Breast epithelium (tissue), 4 donors: ENCODE results near the gene CYP4A11. TPM values are rescaled to one million over a fixed set of nuclear protein-coding genes. Genes with fewer than 3 reads are reported as not detected.
"Not testable (repeated sequence)": the region's sequence is repeated elsewhere in the genome, so short reads cannot be mapped to it uniquely, and the experiment has no call there.

ENCODE experiments used
- DNase-seq, 2 donors: peaks; one replicate each; pipeline ENCODE4 v3.0.0-alpha.2; 2019; ENCODE audit warnings: low spot score in 2 of 2
- H3K27ac ChIP-seq, 2 donors: fragments of 200-600 bp; sonication (generic) in 1 of 2; one replicate each; pipeline ENCODE4 v1.5.1; 2016 to 2019; ENCODE audit warnings: mild to moderate bottlenecking in 1 of 2
- H3K27me3 ChIP-seq, 2 donors: fragments of 200-600 bp; sonication (generic) in 1 of 2; one replicate each; pipeline versions ENCODE4 v1.5.1 to v1.6.0; 2017 to 2019; ENCODE audit warnings: control low read depth in 1 of 2, mild to moderate bottlenecking in 1 of 2
- H3K36me3 ChIP-seq: fragments of 200-600 bp; one replicate; pipeline ENCODE4 v1.5.1; 2019
- H3K4me1 ChIP-seq, 2 donors: fragments of 200-600 bp; sonication (generic); one replicate each; pipeline ENCODE4 v1.5.1; 2016 to 2019; ENCODE audit warnings: control low read depth in 1 of 2
- H3K4me3 ChIP-seq, 3 donors: fragments of 200-600 bp; sonication (generic); 1 replicate in 2 of 3; 2 replicates in 1 of 3; pipeline ENCODE4 v1.5.1; 2016 to 2019; ENCODE audit warnings: mild to moderate bottlenecking in 3 of 3, moderate library complexity in 2 of 3
- H3K9me3 ChIP-seq, 2 donors: fragments of 200-600 bp; sonication (generic) in 1 of 2; one replicate each; pipeline ENCODE4 v1.5.1; 2016 to 2019; ENCODE audit warnings: control low read depth in 1 of 2
- CTCF ChIP-seq, 3 donors: fragments of 450-650 bp; IDR thresholded peaks; one replicate each; pipeline ENCODE4 v1.5.1; 2016 to 2017; ENCODE audit warnings: antibody characterized with exemption in 3 of 3, mild to moderate bottlenecking in 3 of 3, moderate library complexity in 3 of 3
- POLR2A ChIP-seq: fragments of 450-650 bp; IDR thresholded peaks from one replicate; pipeline ENCODE4 v1.6.1; 2016; ENCODE audit warnings: antibody characterized with exemption, mild to moderate bottlenecking, moderate library complexity
- POLR2AphosphoS5 ChIP-seq, 3 donors: sonication (generic); formaldehyde crosslinking; IDR thresholded peaks; one replicate each; pipeline ENCODE4 v1.6.1; 2017; ENCODE audit warnings: antibody characterized with exemption in 3 of 3
- intact Hi-C: fragments of 100-400 bp; cut with DNase I; formaldehyde crosslinking; loops from one replicate; pipeline ENCODE4 v1.15.1; 2023; ENCODE audit warnings: low total_unique reads
- total RNA-seq, 3 donors: library from RNA; depleted of rRNA; stranded (reverse); fragments of >200 nt; gene quantifications; one replicate each; pipeline ENCODE4 v1.1.0, GENCODE V29; 2016

CYP4A11 gene
- total RNA-seq, 3 donors from 2014 or later, result 0.29 to 4.6 (median 0.48) TPM

- intact Hi-C loops, result no loop called here
- TF ChIP-seq POLR2AphosphoS5 (IDR thresholded peaks at IDR 0.05) (no peak), POLR2A (no peak)
- Histone ChIP-seq H3K4me1 (no peaks in the 10 kb centered on the region), H3K4me3 (no peak overlapping the region), H3K27me3 (no peaks in the 10 kb centered on the region), H3K36me3 (no peaks in the 10 kb centered on the region), H3K27ac (no peak overlapping the region), H3K9me3 (no peaks in the 10 kb centered on the region)
- no peak for DNase-seq
These were observed 810 bp upstream of the CYP4A11 start for GRCh38 chr1:46942086-46942485.

GRCh38 chr1:46940307-46940706, 969 bp downstream of the CYP4A11 start:
- Histone ChIP-seq H3K27me3 (no peaks in the 10 kb centered on the region), H3K36me3 (no peaks in the 10 kb centered on the region), H3K9me3 (no peaks in the 10 kb centered on the region), H3K4me1 (no peaks in the 10 kb centered on the region), H3K4me3 (no peak overlapping the region), H3K27ac (no peak overlapping the region)
- DNase-seq, result no peak
- intact Hi-C loops, result no loop called here
- no peak for TF ChIP-seq POLR2AphosphoS5 (IDR thresholded peaks at IDR 0.05)
- TF ChIP-seq POLR2A, result no peak
- no peak for TF ChIP-seq CTCF (IDR thresholded peaks at IDR 0.05)

GRCh38 chr1:46937270-46937669, 4.0 kb downstream of the CYP4A11 start:
- no peak for TF ChIP-seq CTCF (IDR thresholded peaks at IDR 0.05)
- TF ChIP-seq POLR2A, result no peak
- TF ChIP-seq POLR2AphosphoS5 (IDR thresholded peaks at IDR 0.05), result no peak

GRCh38 chr1:46936788-46937187, 4.5 kb downstream of the CYP4A11 start:
- H3K4me3 ChIP-seq, result no peak overlapping the region
- H3K27ac ChIP-seq, result no peak overlapping the region
- intact Hi-C loops, result no loop called here
- no peak for DNase-seq
- TF ChIP-seq POLR2A (no peak), CTCF (IDR thresholded peaks at IDR 0.05) (no peak), POLR2AphosphoS5 (IDR thresholded peaks at IDR 0.05) (no peak)
- H3K36me3 ChIP-seq, result no peaks in the 10 kb centered on the region
- H3K4me1 ChIP-seq, result no peaks in the 10 kb centered on the region
- H3K27me3 ChIP-seq, result no peaks in the 10 kb centered on the region
- no peaks in the 10 kb centered on the region for H3K9me3 ChIP-seq

More at GRCh38 chr1:46937270-46937669, 4.0 kb downstream of the CYP4A11 start:
- intact Hi-C loops, result no loop called here
- H3K9me3 ChIP-seq, result no peaks in the 10 kb centered on the region
- no peak overlapping the region for H3K27ac ChIP-seq
- no peak overlapping the region for H3K4me3 ChIP-seq
- no peaks in the 10 kb centered on the region for H3K4me1 ChIP-seq
- no peaks in the 10 kb centered on the region for H3K27me3 ChIP-seq
- no peak for DNase-seq
- H3K36me3 ChIP-seq, result no peaks in the 10 kb centered on the region

GRCh38 chr1:46934852-46935251, 6.4 kb downstream of the CYP4A11 start:
- H3K36me3 ChIP-seq, H3K27ac ChIP-seq, H3K4me3 ChIP-seq, DNase-seq, H3K4me1 ChIP-seq, intact Hi-C loops, H3K9me3 ChIP-seq, H3K27me3 ChIP-seq: not testable (repeated sequence)
- peak in 1 of 3 donors; percentile 41 for TF ChIP-seq CTCF (IDR thresholded peaks at IDR 0.05)

GRCh38 chr1:46932020-46932419, 9.3 kb downstream of the CYP4A11 start:
- H3K27ac ChIP-seq, H3K27me3 ChIP-seq, DNase-seq, H3K4me1 ChIP-seq, H3K4me3 ChIP-seq, H3K9me3 ChIP-seq, H3K36me3 ChIP-seq, intact Hi-C loops: not testable (repeated sequence)
